Measurements from ENCODE around the gene HMGB2. TPM values are rescaled to one million over a fixed set of nuclear protein-coding genes. Genes with fewer than 3 reads are reported as not detected.
A peak's percentile ranks its signal among the peaks of the same experiment; 100 is the strongest.

The HMGB2 gene
- total and polyA plus RNA-seq, 2 donors (not counting 3 experiments of a cell fraction or from before 2014, with no cell fraction given): 45.9 to 233 TPM

- no peak for FAIRE-seq
- ChIA-PET CTCF (interaction anchor here (1.5 to 8.2 kb wide), 5 partner anchors 11 to 88 kb away, joined by 4 to 70 read pairs (median 5); partner anchors contain the start of gene SAP30), POLR2A (interaction anchor here (1.3 kb wide), 1 partner anchor 39 kb away, joined by 4 read pairs; no protein-coding TSS in a partner anchor)
- no peak overlapping the region for H3K4me3 ChIP-seq (replicated peaks in 1 of 3; ENCODE audit: insufficient read depth in 1 of 3, low read depth in 1 of 3, low read length in 3 of 3)
- no peak for TF ChIP-seq MYC (IDR thresholded peaks at IDR 0.05; ENCODE audit: low read depth, low read length)
- no peak for TF ChIP-seq POLR2AphosphoS5 (IDR thresholded peaks at IDR 0.05; ENCODE audit: insufficient read depth, low read depth, low read length)
- TF ChIP-seq POLR2A (IDR thresholded peaks at IDR 0.05; ENCODE audit: low read depth, low read length): peak; percentile 38
- peak overlapping the region; percentile 20 for H3K4me2 ChIP-seq (ENCODE audit: insufficient read depth, low read length)
- H3K9me1 ChIP-seq (replicated peaks; ENCODE audit: control insufficient read depth, extremely low read depth, insufficient read depth, low read length): no peaks in the 10 kb centered on the region
- H3K27ac ChIP-seq (ENCODE audit: insufficient read depth, low read depth, low read length): no peak overlapping the region
- intact Hi-C loops (cut with micrococcal nuclease): loop anchor here (5.0 to 10.0 kb wide), 3 partner anchors 138 to 984 kb away; no protein-coding TSS in a partner anchor
- no peaks in the 10 kb centered on the region for H3K9me3 ChIP-seq (replicated peaks; ENCODE audit: control insufficient read depth, insufficient read depth, low read length)
- H3K9ac ChIP-seq (replicated peaks; ENCODE audit: extremely low read depth, insufficient read depth, low read length): no peak overlapping the region
- no peak overlapping the region for H2AFZ ChIP-seq (ENCODE audit: low read depth, low read length)
- no peaks in the 10 kb centered on the region for H3K27me3 ChIP-seq (ENCODE audit: control insufficient read depth in 2 of 2, insufficient read depth in 2 of 2, low read length in 2 of 2)
- dilution Hi-C loops (cut with MboI; ENCODE audit: extremely low pct_ligation_motif_present, low sequenced_read_pairs): no loop called here
- peaks cover 20% of the 10 kb centered on the region for H3K4me1 ChIP-seq (ENCODE audit: control insufficient read depth, extremely low read depth, insufficient read depth, low read length)
- H3K79me2 ChIP-seq (ENCODE audit: control insufficient read depth, insufficient read depth, low read length): peaks cover 35% of the 10 kb centered on the region
- peaks cover 4 to 15% of the 10 kb centered on the region in 2 experiments for H3K36me3 ChIP-seq (ENCODE audit: control insufficient read depth in 2 of 2, extremely low read depth in 1 of 2, insufficient read depth in 2 of 2, low read length in 2 of 2)
- no TSS peak for BruUV-seq (replicated peaks)
- DNase-seq (ENCODE audit: low read depth, low spot score): no peak
- peaks cover 3% of the 10 kb centered on the region for H4K20me1 ChIP-seq (replicated peaks; ENCODE audit: control insufficient read depth, extremely low read depth, insufficient read depth, low read length)
Observed at GRCh38 chr4:173330590-173330989, 3.6 kb downstream of the HMGB2 start.

- Histone ChIP-seq H4K20me1 (replicated peaks; ENCODE audit: control insufficient read depth, extremely low read depth, insufficient read depth, low read length) (peaks cover 3% of the 10 kb centered on the region), H3K9me1 (replicated peaks; ENCODE audit: control insufficient read depth, extremely low read depth, insufficient read depth, low read length) (no peaks in the 10 kb centered on the region), H2AFZ (ENCODE audit: low read depth, low read length) (no peak overlapping the region), H3K36me3 (ENCODE audit: control insufficient read depth in 2 of 2, extremely low read depth in 1 of 2, insufficient read depth in 2 of 2, low read length in 2 of 2) (peaks cover 4 to 15% of the 10 kb centered on the region in 2 experiments), H3K27ac (ENCODE audit: insufficient read depth, low read depth, low read length) (no peak overlapping the region), H3K9ac (replicated peaks; ENCODE audit: extremely low read depth, insufficient read depth, low read length) (no peak overlapping the region), H3K9me3 (replicated peaks; ENCODE audit: control insufficient read depth, insufficient read depth, low read length) (no peaks in the 10 kb centered on the region), H3K79me2 (ENCODE audit: control insufficient read depth, insufficient read depth, low read length) (peaks cover 28% of the 10 kb centered on the region), H3K4me3 (replicated peaks in 1 of 3; ENCODE audit: insufficient read depth in 1 of 3, low read depth in 1 of 3, low read length in 3 of 3) (no peak overlapping the region), H3K4me2 (ENCODE audit: insufficient read depth, low read length) (no peak overlapping the region), H3K4me1 (ENCODE audit: control insufficient read depth, extremely low read depth, insufficient read depth, low read length) (peaks cover 16% of the 10 kb centered on the region), H3K27me3 (ENCODE audit: control insufficient read depth in 2 of 2, insufficient read depth in 2 of 2, low read length in 2 of 2) (no peaks in the 10 kb centered on the region)
- POLR2A ChIA-PET: no interaction called here
- TF ChIP-seq POLR2A (IDR thresholded peaks at IDR 0.05; ENCODE audit: low read depth, low read length): peak; percentile 30
- TF ChIP-seq CTCF (IDR thresholded peaks at IDR 0.05; ENCODE audit: extremely low read depth in 1 of 2, insufficient read depth in 1 of 2, low read depth in 1 of 2, low read length in 2 of 2): no peak
- intact Hi-C loops (cut with micrococcal nuclease): no loop called here
- FAIRE-seq (no peak), DNase-seq (ENCODE audit: low read depth, low spot score) (no peak)
- dilution Hi-C loops (cut with MboI; ENCODE audit: extremely low pct_ligation_motif_present, low sequenced_read_pairs): no loop called here
- no TSS peak for BruUV-seq (replicated peaks)
- CTCF ChIA-PET: interaction anchor here (5.9 to 8.2 kb wide), 2 partner anchors 8 to 90 kb away, joined by 47 to 70 read pairs; no protein-coding TSS in a partner anchor
Observed at GRCh38 chr4:173328236-173328901, 5.8 kb downstream of the HMGB2 start.

Data from endothelial cell of umbilical vein (primary cell).